MG63 (cell line): ENCODE data around the gene SHISA7. TPM values are rescaled to one million over a fixed set of nuclear protein-coding genes. Genes with fewer than 3 reads are reported as not detected.

Source experiments
- DNase-seq: peaks from one replicate; pipeline ENCODE4 v3.0.0-alpha.2; 2020
- H3K27me3 ChIP-seq: fragments of 250-450 bp; sonication (Bioruptor Pico); 2 replicates; pipeline ENCODE4 v1.5.1; 2020; ENCODE audit warnings: mild to moderate bottlenecking, moderate library complexity
- H3K36me3 ChIP-seq: fragments of 250-450 bp; sonication (Bioruptor Pico); 2 replicates; pipeline ENCODE4 v1.5.1; 2020; ENCODE audit warnings: mild to moderate bottlenecking, moderate library complexity
- H3K4me3 ChIP-seq: fragments of 250-450 bp; sonication (Bioruptor Pico); 2 replicates; pipeline ENCODE4 v1.5.1; 2020; ENCODE audit warnings: mild to moderate bottlenecking, moderate library complexity
- H3K9me3 ChIP-seq: fragments of 250-450 bp; sonication (Bioruptor Pico); 2 replicates; pipeline ENCODE4 v1.5.1; 2020; ENCODE audit warnings: mild to moderate bottlenecking, moderate library complexity
- total RNA-seq: library from RNA; depleted of rRNA; stranded (reverse); fragments of >200 nt; shearing (Covaris generic); gene quantifications from 2 replicates; pipeline ENCODE4 v1.2.3, GENCODE V29; 2014; ENCODE audit warnings: low replicate concordance; rRNA removed

SHISA7 gene
- total RNA-seq, 1 experiment from 2014 or later, result not detected

GRCh38 chr19:55382013-55382412 lies 61.1 kb downstream of the SHISA7 start:
- Histone ChIP-seq H3K36me3 (peaks cover 12% of the 10 kb centered on the region), H3K4me3 (no peak overlapping the region), H3K27me3 (no peaks in the 10 kb centered on the region), H3K9me3 (no peaks in the 10 kb centered on the region)
- DNase-seq, result no peak

DNA sequence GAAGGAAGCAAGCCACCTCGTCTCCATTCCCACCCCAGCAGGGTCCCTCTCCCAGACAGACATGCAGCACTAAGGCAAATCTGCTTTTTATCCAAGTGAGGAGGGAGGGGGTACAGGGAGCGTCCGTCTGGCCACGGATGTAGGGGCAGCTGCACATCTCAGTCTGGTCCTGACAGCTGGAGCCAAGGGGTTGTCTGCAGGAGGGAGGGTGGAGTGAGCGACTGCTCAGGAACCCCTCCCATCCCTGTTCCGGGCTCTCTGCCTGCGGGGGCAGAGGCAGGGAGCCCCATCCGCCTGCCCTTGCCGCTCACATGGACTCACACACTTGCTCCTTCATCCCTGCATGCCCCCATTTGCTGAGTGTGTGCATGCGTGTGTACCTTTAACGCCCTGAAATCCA lies 63.9 kb downstream of the SHISA7 start:
- H3K4me3 ChIP-seq, result no peak overlapping the region
- no peaks in the 10 kb centered on the region for H3K9me3 ChIP-seq
- no peaks in the 10 kb centered on the region; the same call in 1 of the 2 replicates for H3K36me3 ChIP-seq
- DNase-seq, result no peak
- no peaks in the 10 kb centered on the region for H3K27me3 ChIP-seq

Other genes starting within 250 kb of the SHISA7 start
- gene PTPRH, start 233.8 kb downstream of the SHISA7 start, total RNA-seq, result 3.9 and 11.8 TPM in 2 replicates
- gene TMEM86B, start 214.5 kb downstream of the SHISA7 start, total RNA-seq, result 0.16 TPM in 1 of 2 replicates, not detected in the other
- gene PPP6R1, start 184.3 kb downstream of the SHISA7 start, total RNA-seq, result 59.5 and 102 TPM in 2 replicates
- gene HSPBP1, start 163.2 kb downstream of the SHISA7 start, total RNA-seq, result 64.6 and 122 TPM in 2 replicates
- gene BRSK1, start 159.3 kb downstream of the SHISA7 start, total RNA-seq, result 0.89 TPM in 1 of 2 replicates, not detected in the other
- gene TMEM150B, start 118.0 kb downstream of the SHISA7 start, total RNA-seq, result not detected in 2 replicates
- gene KMT5C, start 103.4 kb downstream of the SHISA7 start, total RNA-seq, result 2.8 and 11.1 TPM in 2 replicates
- not detected in 2 replicates for gene COX6B2, start 88.6 kb downstream of the SHISA7 start, total RNA-seq
- not detected in 2 replicates for gene GARIN5B, start 80.0 kb downstream of the SHISA7 start, total RNA-seq
- 0.95 TPM in 1 of 2 replicates, not detected in the other for gene IL11, start 72.8 kb downstream of the SHISA7 start, total RNA-seq
- gene TMEM190, start 66.5 kb downstream of the SHISA7 start, total RNA-seq, result not detected in 2 replicates
- 3.5 TPM in 1 of 2 replicates, not detected in the other for gene TMEM238, start 59.0 kb downstream of the SHISA7 start, total RNA-seq
- gene RPL28, start 57.4 kb downstream of the SHISA7 start, total RNA-seq, result 127 and 409 TPM in 2 replicates
- gene UBE2S, start 35.5 kb downstream of the SHISA7 start, total RNA-seq, result 369 and 440 TPM in 2 replicates
- 149 and 180 TPM in 2 replicates for gene ISOC2, start 18.3 kb upstream of the SHISA7 start, total RNA-seq
- gene C19orf85, start 21.5 kb upstream of the SHISA7 start, total RNA-seq, result not detected in 2 replicates
- 3.1 and 4.0 TPM in 2 replicates for gene ZNF628, start 33.3 kb upstream of the SHISA7 start, total RNA-seq
- 19.7 and 35.1 TPM in 2 replicates for gene NAT14, start 41.9 kb upstream of the SHISA7 start, total RNA-seq
- gene SSC5D, start 45.1 kb upstream of the SHISA7 start, total RNA-seq, result 1.4 TPM in 1 of 2 replicates, not detected in the other
- 0.20 TPM in 1 of 2 replicates, not detected in the other for gene SBK2, start 93.8 kb upstream of the SHISA7 start, total RNA-seq
- gene SBK3, start 102.2 kb upstream of the SHISA7 start, total RNA-seq, result 0.43 TPM in 1 of 2 replicates, not detected in the other
- gene ZNF579, start 137.5 kb upstream of the SHISA7 start, total RNA-seq, result 7.2 and 8.6 TPM in 2 replicates
- gene FIZ1, start 156.2 kb upstream of the SHISA7 start, total RNA-seq, result 2.9 and 4.0 TPM in 2 replicates
- 7.9 and 22.4 TPM in 2 replicates for gene ZNF524, start 157.0 kb upstream of the SHISA7 start, total RNA-seq
- 0.66 and 0.69 TPM in 2 replicates for gene ZNF865, start 162.3 kb upstream of the SHISA7 start, total RNA-seq
- gene ZNF784, start 181.3 kb upstream of the SHISA7 start, total RNA-seq, result 9.0 and 12.6 TPM in 2 replicates
- gene ZNF580, start 197.7 kb upstream of the SHISA7 start, total RNA-seq, result 7.5 and 8.0 TPM in 2 replicates
- gene ZNF581, start 200.3 kb upstream of the SHISA7 start, total RNA-seq, result 8.7 and 17.5 TPM in 2 replicates
- gene CCDC106, start 204.9 kb upstream of the SHISA7 start, total RNA-seq, result 1.3 and 4.8 TPM in 2 replicates
- 128 and 226 TPM in 2 replicates for gene U2AF2, start 211.7 kb upstream of the SHISA7 start, total RNA-seq
- gene EPN1, start 231.9 kb upstream of the SHISA7 start, total RNA-seq, result 57.1 and 158 TPM in 2 replicates